Activated gamma-delta T cell treated with Interleukin-2 at 50 U/mL for 16 hours (primary cell): Measurements from ENCODE around the gene NEUROG2.
A peak's percentile ranks its signal among the peaks of the same experiment; 100 is the strongest.
"Not testable (repeated sequence)": the region's sequence is repeated elsewhere in the genome, so short reads cannot be mapped to it uniquely, and the experiment has no call there.

Experiments
- DNase-seq: peaks from one replicate; pipeline ENCODE4 v3.0.0-alpha.2; 2020

The NEUROG2 gene

GRCh38 chr4:112516066-112516470, at the start of gene NEUROG2:
Gene NEUROG2, minus strand, starts transcription at chr4:112516180. Its CDS starts 705 bp downstream, at chr4:112515475.
- no peak for DNase-seq

GRCh38 chr4:112564706-112565270, 48.8 kb upstream of the NEUROG2 start:
- no peak for DNase-seq

GRCh38 chr4:112563431-112564200, 47.6 kb upstream of the NEUROG2 start:
- no peak for DNase-seq

GRCh38 chr4:112562254-112562879, 46.4 kb upstream of the NEUROG2 start:
- no peak for DNase-seq

- no peak for DNase-seq
Measured at GRCh38 chr4:112560084-112560483, 44.1 kb upstream of the NEUROG2 start.

- no peak for DNase-seq
Measured at GRCh38 chr4:112559053-112559452, 43.1 kb upstream of the NEUROG2 start.

GRCh38 chr4:112557676-112558411, 41.9 kb upstream of the NEUROG2 start:
- DNase-seq = no peak

- not testable (repeated sequence) for DNase-seq
Measured at GRCh38 chr4:112554271-112554670, 38.3 kb upstream of the NEUROG2 start.

- no peak for DNase-seq
Measured at GRCh38 chr4:112552668-112553067, 36.7 kb upstream of the NEUROG2 start.

- DNase-seq = no peak
Measured at GRCh38 chr4:112550728-112551127, 34.7 kb upstream of the NEUROG2 start.

GRCh38 chr4:112546476-112546875, 30.5 kb upstream of the NEUROG2 start:
- no peak for DNase-seq

- DNase-seq = no peak
Measured at GRCh38 chr4:112545346-112545745, 29.4 kb upstream of the NEUROG2 start.

- DNase-seq = no peak
Measured at GRCh38 chr4:112540695-112541094, 24.7 kb upstream of the NEUROG2 start.

GRCh38 chr4:112536123-112536522, 20.1 kb upstream of the NEUROG2 start:
- DNase-seq = no peak

- no peak for DNase-seq
Measured at GRCh38 chr4:112532267-112532666, 16.3 kb upstream of the NEUROG2 start.

GRCh38 chr4:112531146-112531545, 15.2 kb upstream of the NEUROG2 start:
- DNase-seq = no peak

GRCh38 chr4:112526061-112526460, 10.1 kb upstream of the NEUROG2 start:
- DNase-seq = no peak

GRCh38 chr4:112523764-112524505, 8.0 kb upstream of the NEUROG2 start:
- peak; percentile 69 for DNase-seq

- DNase-seq = no peak
Measured at GRCh38 chr4:112523008-112523721, 7.2 kb upstream of the NEUROG2 start.

- not testable (repeated sequence) for DNase-seq
Measured at GRCh38 chr4:112522431-112522830, 6.5 kb upstream of the NEUROG2 start.

- DNase-seq = no peak
Measured at GRCh38 chr4:112521123-112522023, 5.4 kb upstream of the NEUROG2 start.
